ENCODE data around the gene SLC39A10.
"Not testable (repeated sequence)": the region's sequence is repeated elsewhere in the genome, so short reads cannot be mapped to it uniquely, and the experiment has no call there.

Gene SLC39A10

GRCh38 chr2:195656859-195657633 lies at the start of gene SLC39A10:
SLC39A10 (plus strand) TSS chr2:195657226; CDS start chr2:195680043, 22,817 bp downstream.
- DNase-seq, result peak; percentile 99

GRCh38 chr2:195608768-195609454 lies 48.1 kb upstream of the SLC39A10 start:
- no peak for DNase-seq

- no peak for DNase-seq
Observed at GRCh38 chr2:195610717-195611116, 46.3 kb upstream of the SLC39A10 start.

- no peak for DNase-seq
Observed at GRCh38 chr2:195612611-195613495, 44.2 kb upstream of the SLC39A10 start.

- DNase-seq, result peak; percentile 77
Observed at GRCh38 chr2:195613922-195614321, 43.1 kb upstream of the SLC39A10 start.

- no peak for DNase-seq
Observed at GRCh38 chr2:195619590-195619989, 37.4 kb upstream of the SLC39A10 start.

GRCh38 chr2:195620501-195620900 lies 36.5 kb upstream of the SLC39A10 start:
- no peak for DNase-seq

GRCh38 chr2:195622966-195623365 lies 34.1 kb upstream of the SLC39A10 start:
- DNase-seq, result no peak

GRCh38 chr2:195626507-195626906 lies 30.5 kb upstream of the SLC39A10 start:
- DNase-seq, result no peak

- DNase-seq, result no peak
Observed at GRCh38 chr2:195628666-195629065, 28.4 kb upstream of the SLC39A10 start.

- peak; percentile 44 for DNase-seq
Observed at GRCh38 chr2:195632856-195633572, 24.0 kb upstream of the SLC39A10 start.

GRCh38 chr2:195633573-195633870 lies 23.5 kb upstream of the SLC39A10 start:
- no peak for DNase-seq

- DNase-seq, result no peak
Observed at GRCh38 chr2:195633974-195634373, 23.1 kb upstream of the SLC39A10 start.

- no peak for DNase-seq
Observed at GRCh38 chr2:195636890-195637289, 20.1 kb upstream of the SLC39A10 start.

GRCh38 chr2:195638750-195639149 lies 18.3 kb upstream of the SLC39A10 start:
- DNase-seq, result no peak

- no peak for DNase-seq
Observed at GRCh38 chr2:195639238-195639858, 17.7 kb upstream of the SLC39A10 start.

- DNase-seq, result no peak
Observed at GRCh38 chr2:195639959-195640358, 17.1 kb upstream of the SLC39A10 start.

- DNase-seq, result no peak
Observed at GRCh38 chr2:195642027-195642678, 14.9 kb upstream of the SLC39A10 start.

GRCh38 chr2:195642679-195643068 lies 14.4 kb upstream of the SLC39A10 start:
- no peak for DNase-seq

- DNase-seq, result not testable (repeated sequence)
Observed at GRCh38 chr2:195644708-195645107, 12.3 kb upstream of the SLC39A10 start.

- DNase-seq, result no peak
Observed at GRCh38 chr2:195645413-195645812, 11.6 kb upstream of the SLC39A10 start.

GRCh38 chr2:195646424-195646823 lies 10.6 kb upstream of the SLC39A10 start:
- no peak for DNase-seq

Data from OCI-M1 (cell line).